A549 treated with Mapracorat at 1 μM for 4 hours (cell line): ENCODE results near the gene IL31RA. TPM values are rescaled to one million over a fixed set of nuclear protein-coding genes. Genes with fewer than 3 reads are reported as not detected.

Source experiments
- total RNA-seq: library from RNA; stranded (reverse); fragments of 200-300 nt; extraction: Qiagen RNA extraction; gene quantifications from 5 replicates; pipeline ENCODE4 v1.2.3, GENCODE V29; 2022

The IL31RA gene
- 1.0 to 1.5 TPM (median 1.3 TPM) in 5 replicates for total RNA-seq

DNA sequence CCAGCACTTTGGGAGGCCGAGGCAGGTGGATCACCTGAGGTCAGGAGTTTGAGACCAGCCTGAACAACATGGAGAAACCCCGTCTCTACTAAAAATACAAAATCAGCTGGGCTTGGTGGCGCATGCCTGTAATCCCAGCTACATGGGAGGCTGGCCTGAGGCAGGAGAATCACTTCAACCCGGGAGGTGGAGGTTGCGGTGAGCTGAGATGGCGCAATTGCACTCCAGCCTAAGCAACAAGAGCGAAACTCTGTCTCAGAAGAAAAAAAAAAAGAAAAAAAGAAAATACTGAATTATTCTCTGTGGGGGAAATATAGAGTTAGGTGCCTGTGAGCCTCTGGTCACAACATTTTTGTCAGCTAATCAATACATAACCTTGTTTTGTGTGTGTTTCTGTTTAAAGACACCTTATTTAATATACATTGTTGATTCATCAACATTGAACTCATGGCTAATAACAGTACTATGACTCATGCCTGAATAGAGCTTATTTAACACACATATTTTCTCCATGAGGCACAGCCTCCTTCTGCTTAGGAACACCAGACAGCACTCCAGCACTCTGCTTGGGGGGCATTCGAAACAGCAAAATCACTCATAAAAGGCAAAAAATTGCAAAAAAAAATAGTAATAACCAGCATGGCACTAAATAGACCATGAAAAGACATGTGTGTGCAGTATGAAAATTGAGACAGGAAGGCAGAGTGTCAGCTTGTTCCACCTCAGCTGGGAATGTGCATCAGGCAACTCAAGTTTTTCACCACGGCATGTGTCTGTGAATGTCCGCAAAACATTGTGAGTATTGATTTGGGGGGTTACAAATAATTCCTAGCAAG, at the start of gene IL31RA:
Gene IL31RA, plus strand, starts transcription at position 519 of the 836 bp plus-strand sequence. Its CDS starts 214 bp downstream, at position 733.

Other genes with a start within 250 kb of the IL31RA start
- 19.2 to 26.8 TPM (median 24.5 TPM) in 5 replicates for gene SLC38A9, start 139.0 kb upstream of the IL31RA start, total RNA-seq
- not detected in 5 replicates for gene DDX4, start 113.3 kb upstream of the IL31RA start, total RNA-seq
- gene IL6ST, start 143.6 kb downstream of the IL31RA start, total RNA-seq = 38.6 to 74.5 TPM (median 56.1 TPM) in 5 replicates